GM12874 (cell line): ENCODE results near the gene NTN1.

ENCODE experiments used
- CTCF ChIP-seq: IDR thresholded peaks from 2 replicates; pipeline ENCODE4 v1.5.1; 2011; ENCODE audit warnings: low read depth, mild to moderate bottlenecking, control low read depth, low read length, moderate library complexity; ENCODE audit not compliant: insufficient read depth

Gene NTN1

GRCh38 chr17:9064311-9064834, 43.1 kb downstream of the NTN1 start:
- no peak for TF ChIP-seq CTCF

- no peak for TF ChIP-seq CTCF
These were observed 49.7 kb downstream of the NTN1 start for GRCh38 chr17:9071016-9071415.

GRCh38 chr17:9071811-9072498, 50.6 kb downstream of the NTN1 start:
- no peak for TF ChIP-seq CTCF

DNA sequence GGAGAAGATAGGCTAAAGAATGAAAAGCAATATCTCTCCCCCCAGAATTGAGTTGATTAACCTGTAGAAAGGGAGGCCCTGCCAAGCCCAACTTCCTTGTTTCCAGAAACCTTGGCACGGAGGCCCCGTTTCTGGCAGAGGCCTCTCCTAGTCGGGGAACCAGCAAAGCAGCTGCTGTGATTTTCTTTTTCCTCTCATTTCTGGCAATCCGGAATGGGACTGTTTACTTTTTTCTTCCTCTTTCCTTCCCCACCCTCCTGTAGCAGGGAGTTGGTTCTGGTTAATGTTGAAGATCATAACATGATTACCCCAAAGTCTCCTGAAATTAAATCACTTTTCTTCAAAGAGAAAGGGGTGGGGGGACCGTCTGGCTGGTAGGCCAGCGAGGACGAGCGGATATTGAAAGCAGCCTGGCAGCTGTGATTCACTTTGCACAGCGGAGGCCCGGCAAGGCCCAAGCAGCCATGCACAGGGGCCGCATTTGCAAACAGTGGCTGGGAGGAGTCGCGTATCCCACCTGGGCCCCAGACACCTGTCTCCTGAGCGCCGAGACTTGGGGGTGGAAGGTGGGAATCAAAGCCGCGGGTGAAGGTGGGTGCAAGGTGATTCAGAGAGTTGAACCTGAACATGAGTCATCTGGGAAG, 51.5 kb downstream of the NTN1 start:
- TF ChIP-seq CTCF, result no peak

- no peak for TF ChIP-seq CTCF
These were observed 52.8 kb downstream of the NTN1 start for GRCh38 chr17:9074131-9074530.

GRCh38 chr17:9079461-9080103, 58.3 kb downstream of the NTN1 start:
- TF ChIP-seq CTCF, result no peak

DNA sequence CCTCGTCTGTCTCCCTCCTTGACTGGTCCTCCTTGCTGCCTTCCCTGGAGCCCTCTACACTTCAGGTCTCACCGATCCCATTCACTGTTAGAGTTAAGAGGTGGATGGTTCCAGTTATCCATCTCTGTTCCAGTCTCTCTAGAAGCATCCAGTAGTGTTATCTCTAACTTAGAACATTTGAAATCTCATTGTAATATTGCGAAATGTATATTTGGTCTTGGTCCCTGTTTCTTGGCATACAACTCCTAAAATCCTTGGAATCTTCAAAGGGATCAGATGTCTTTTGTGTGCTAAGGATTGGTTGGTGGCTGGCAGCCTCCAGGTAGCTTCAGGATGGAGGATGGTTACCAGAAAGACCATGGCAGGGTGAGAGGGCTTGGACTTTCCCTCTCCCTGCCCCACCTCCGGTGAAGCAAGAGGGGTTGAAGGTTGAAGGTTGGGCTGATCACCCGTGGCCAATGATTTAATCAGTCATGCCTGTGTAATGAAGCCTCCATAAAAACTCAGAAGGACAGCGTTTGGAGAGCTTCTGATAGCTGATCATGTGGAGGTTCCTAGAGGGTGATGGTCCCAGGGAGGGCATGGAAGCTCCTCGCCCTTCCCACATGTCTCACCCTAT, 59.1 kb downstream of the NTN1 start:
- TF ChIP-seq CTCF, result no peak
